Heart right ventricle (tissue), 16 donors: ENCODE results near the gene SLC30A7. TPM values are rescaled to one million over a fixed set of nuclear protein-coding genes. Genes with fewer than 3 reads are reported as not detected.
A peak's percentile ranks its signal among the peaks of the same experiment; 100 is the strongest.

Experiments used
- ATAC-seq, 8 donors: fragments of 200-7000 bp; cut with Tn5 transposase; one replicate each; pipeline ENCODE4 v1.9.1; 2020; ENCODE audit warnings: mild to moderate bottlenecking in 8 of 8, moderate library complexity in 8 of 8, moderate number of reproducible peaks in 1 of 8
- DNase-seq, 2 donors: peaks; one replicate each; pipeline ENCODE4 v3.0.0-alpha.2; 2020
- H3K27ac ChIP-seq, 10 donors: fragments of 200-600 bp; sonication (generic) in 2 of 10; one replicate each; pipeline versions ENCODE4 v1.5.0 to v1.8.0; 2020 to 2022; ENCODE audit warnings: mild to moderate bottlenecking in 3 of 10
- H3K27me3 ChIP-seq, 7 donors: fragments of 200-600 bp; one replicate each; pipeline ENCODE4 v1.8.0; 2021 to 2022; ENCODE audit warnings: mild to moderate bottlenecking in 2 of 7
- H3K36me3 ChIP-seq, 9 donors: fragments of 200-600 bp; sonication (generic) in 1 of 9; one replicate each; pipeline versions ENCODE4 v1.5.0 to v1.8.0; 2020 to 2022; ENCODE audit warnings: mild to moderate bottlenecking in 2 of 9
- H3K4me1 ChIP-seq, 9 donors: fragments of 200-600 bp; sonication (generic) in 1 of 9; one replicate each; pipeline versions ENCODE4 v1.5.0 to v1.8.0; 2020 to 2022; ENCODE audit warnings: mild to moderate bottlenecking in 4 of 9
- H3K4me3 ChIP-seq, 10 donors: fragments of 200-600 bp; sonication (generic) in 2 of 10; one replicate each; pipeline versions ENCODE4 v1.5.0 to v1.8.0; 2020 to 2022; ENCODE audit warnings: mild to moderate bottlenecking in 7 of 10, moderate library complexity in 2 of 10
- H3K9me3 ChIP-seq, 11 donors: fragments of 200-600 bp in 10 of 11; sonication (generic) in 2 of 11; one replicate each; pipeline versions ENCODE4 v1.5.0 to v1.8.0; 2013 to 2022; ENCODE audit warnings: mild to moderate bottlenecking in 2 of 11, control low read depth in 1 of 11, moderate library complexity in 1 of 11
- WGBS, 2 donors: extraction: QIAGEN DNeasy Blood & Tissue Kit; methylation state at CpG; one replicate each; pipeline ENCODE4 v1.1.7; 2013; ENCODE audit warnings: inconsistent platforms in 1 of 2; 5-methylcytosine and 5-hydroxymethylcytosine counted together
- intact Hi-C, 10 donors: fragments of 100-400 bp; cut with DNase I; formaldehyde crosslinking; loops; one replicate each; pipeline versions ENCODE4 v1.11.1 to v1.14.2; 2022
- polyA plus RNA-seq, 2 donors: library from polyadenylated mRNA; stranded (reverse); fragments of 200-250 nt; gene quantifications; one replicate each; pipeline ENCODE4 v1.2.3, GENCODE V29; 2013
- total RNA-seq, 10 donors: library from RNA; stranded (reverse); fragmentation: NEBNext Ultra II Directional in 3 of 10; extraction: Animal tissue kit (Norgen Biotek cat#: 25700) in 3 of 10; gene quantifications; one replicate each; pipeline versions ENCODE4 v1.2.1 to v1.2.4, GENCODE V29; 2021 to 2023
- TF ChIP-seq, protein P1 (sequence below), 9 donors: fragments of 200-600 bp; sonication (generic) in 2 of 9; IDR thresholded peaks; one replicate each; pipeline versions ENCODE4 v1.5.0 to v1.8.0; 2021 to 2022; ENCODE audit warnings: antibody characterized with exemption in 9 of 9, mild to moderate bottlenecking in 5 of 9, moderate library complexity in 1 of 9
- donor health status: Arrhythmogenic right ventricular cardiomyopathy.
- donor health status: ischemic (EF 13 %, LVEDD 7.1; RV severe dilation, severe dysfunction).
- donor health status: healthy with polysubstance abuse.
- donor health status: DM: no; HTN: yes; CAD: no.
- donor health status: DM: no; HTN: no; CAD: no.
- donor health status: ischemic (EF 25% LVEDD 6.9; RV normal size, moderate dysfunction).
- donor health status: ischemic (EF 25% LVEDD 5.7; RV mildly dilated, moderate dysfunction).
- donor health status: healthy.
- donor health status: DM: yes; HTN: yes; CAD: no.
- donor health status: Ischemic cardiomyopathy.
- donor health status: ischemic (EF 35%, LVEDD 5.7; RV mildly dilated, moderate dysfunction).
- donor health status: nonischemic (EF 11% LVEDD 7.7; RV severe dilation, severe dysfunction).
- donor health status: DM: yes; HTN: yes; CAD: no.
- donor health status: PGD.
- donor health status: ischemic (EF 29% LVEDD 5.4; RV normal size, mild dysfunction).
- donor health status: nonischemic (EF 23%, LVEDD 6.1; RV moderate dilation, normal function).

The SLC30A7 gene
- total and polyA plus RNA-seq, 12 donors = 1.7 to 16.2 (median 5.7) TPM

DNA sequence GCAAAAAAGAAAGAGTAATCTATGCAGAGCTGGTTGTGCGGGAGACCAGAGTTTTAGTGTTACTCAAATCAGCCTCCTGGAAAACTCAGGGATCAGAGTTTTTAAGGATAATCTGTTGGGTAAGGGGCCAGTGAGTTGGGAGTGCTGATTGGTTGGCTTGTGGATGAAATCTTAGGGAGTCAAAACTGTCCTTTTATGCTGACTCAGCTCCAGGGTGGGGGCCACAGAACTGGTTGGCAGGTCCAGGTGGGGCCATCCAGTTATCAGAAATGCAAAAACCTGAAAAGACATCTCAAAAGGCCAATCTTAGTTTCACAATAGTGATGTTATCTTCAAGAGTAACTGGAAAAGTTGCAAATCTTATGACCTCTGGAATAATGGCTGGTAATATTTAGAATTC, 4.5 kb upstream of the SLC30A7 start:
- Histone ChIP-seq H3K9me3 (peaks cover 0 to 17% (median 0%) of the 10 kb centered on the region in 11 donors), H3K27me3 (no peaks in the 10 kb centered on the region), H3K4me3 (no peak overlapping the region), H3K4me1 (peaks cover 0 to 19% (median 8%) of the 10 kb centered on the region in 9 donors), H3K27ac (no peak overlapping the region), H3K36me3 (no peaks in the 10 kb centered on the region)
- ATAC-seq (no peak), DNase-seq (no peak)
- intact Hi-C loops = loop anchor here in 3 of 10 donors (10.0 kb wide), 3 partner anchors 537 to 1087 kb away; partner anchors contain the start of genes CDC14A (in 1 of the 3) and DBT (in 1 of the 3)
- TF ChIP-seq, protein P1, sequence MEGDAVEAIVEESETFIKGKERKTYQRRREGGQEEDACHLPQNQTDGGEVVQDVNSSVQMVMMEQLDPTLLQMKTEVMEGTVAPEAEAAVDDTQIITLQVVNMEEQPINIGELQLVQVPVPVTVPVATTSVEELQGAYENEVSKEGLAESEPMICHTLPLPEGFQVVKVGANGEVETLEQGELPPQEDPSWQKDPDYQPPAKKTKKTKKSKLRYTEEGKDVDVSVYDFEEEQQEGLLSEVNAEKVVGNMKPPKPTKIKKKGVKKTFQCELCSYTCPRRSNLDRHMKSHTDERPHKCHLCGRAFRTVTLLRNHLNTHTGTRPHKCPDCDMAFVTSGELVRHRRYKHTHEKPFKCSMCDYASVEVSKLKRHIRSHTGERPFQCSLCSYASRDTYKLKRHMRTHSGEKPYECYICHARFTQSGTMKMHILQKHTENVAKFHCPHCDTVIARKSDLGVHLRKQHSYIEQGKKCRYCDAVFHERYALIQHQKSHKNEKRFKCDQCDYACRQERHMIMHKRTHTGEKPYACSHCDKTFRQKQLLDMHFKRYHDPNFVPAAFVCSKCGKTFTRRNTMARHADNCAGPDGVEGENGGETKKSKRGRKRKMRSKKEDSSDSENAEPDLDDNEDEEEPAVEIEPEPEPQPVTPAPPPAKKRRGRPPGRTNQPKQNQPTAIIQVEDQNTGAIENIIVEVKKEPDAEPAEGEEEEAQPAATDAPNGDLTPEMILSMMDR (IDR thresholded peaks at IDR 0.05) = no peak
- 97 to 100% methylated on average over 1 of the region's 1 CpG for WGBS, 2 donors

DNA sequence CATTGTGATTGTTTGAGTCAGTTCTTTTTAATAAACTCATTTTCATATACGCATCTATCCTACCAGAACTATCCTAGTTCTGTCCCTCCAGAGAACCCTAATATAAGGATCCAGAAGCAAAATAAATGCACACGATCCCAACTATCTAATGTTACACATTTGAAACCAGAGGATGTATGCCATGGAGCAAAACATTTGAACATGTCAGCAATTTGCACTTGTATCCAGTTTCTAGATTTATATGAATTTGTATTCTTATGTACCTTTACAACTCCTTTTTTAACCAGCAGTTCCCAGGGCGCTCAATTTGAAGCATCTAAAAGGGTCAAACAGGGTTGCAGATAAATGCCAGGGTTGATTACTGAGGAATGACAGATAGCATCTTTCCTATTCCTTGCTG, 3.3 kb upstream of the SLC30A7 start:
- no peak overlapping the region for H3K27ac ChIP-seq
- peaks cover 0 to 3% (median 0%) of the 10 kb centered on the region in 9 donors for H3K36me3 ChIP-seq
- DNase-seq (no peak), ATAC-seq (no peak)
- peaks cover 3 to 29% (median 19%) of the 10 kb centered on the region in 9 donors for H3K4me1 ChIP-seq
- peaks cover 0 to 17% (median 0%) of the 10 kb centered on the region in 11 donors for H3K9me3 ChIP-seq
- intact Hi-C loops = loop anchor here in 3 of 10 donors (10.0 kb wide), 3 partner anchors 538 to 1088 kb away; partner anchors contain the start of genes CDC14A (in 1 of the 3) and DBT (in 1 of the 3)
- H3K27me3 ChIP-seq = no peaks in the 10 kb centered on the region
- WGBS, 2 donors = 93 to 95% methylated on average over 3 of the region's 3 CpGs
- TF ChIP-seq, protein P1 (IDR thresholded peaks at IDR 0.05) = no peak
- no peak overlapping the region for H3K4me3 ChIP-seq

DNA sequence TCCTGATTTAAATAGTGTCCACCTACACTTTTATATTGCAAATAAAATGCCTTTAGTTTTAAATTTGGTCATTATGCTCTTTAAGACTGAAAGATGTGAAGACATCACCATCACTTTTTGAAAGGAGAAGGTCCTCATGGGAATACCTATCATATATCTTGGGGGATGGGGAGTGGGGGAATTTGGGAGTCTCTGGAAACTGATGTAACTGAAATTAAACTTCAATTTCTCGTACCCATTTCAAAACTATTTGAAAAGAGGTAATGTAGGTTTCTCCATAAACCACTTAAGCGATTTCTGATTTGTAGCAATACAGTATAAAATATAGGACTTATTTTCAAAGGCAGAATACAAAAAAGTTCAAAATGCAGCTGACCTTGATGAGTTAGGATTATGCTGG, 2.2 kb upstream of the SLC30A7 start:
- no peak for DNase-seq
- H3K36me3 ChIP-seq = peaks cover 0 to 14% (median 0%) of the 10 kb centered on the region in 9 donors
- WGBS, 2 donors = 44 to 48% methylated on average over 2 of the region's 2 CpGs
- peak overlapping the region in 1 of 10 donors; percentile 5 for H3K27ac ChIP-seq
- no peaks in the 10 kb centered on the region for H3K27me3 ChIP-seq
- TF ChIP-seq, protein P1 (IDR thresholded peaks at IDR 0.05) = no peak
- peaks cover 0 to 17% (median 0%) of the 10 kb centered on the region in 11 donors for H3K9me3 ChIP-seq
- intact Hi-C loops = loop anchor here in 3 of 10 donors (10.0 kb wide), 3 partner anchors 539 to 1089 kb away; partner anchors contain the start of genes CDC14A (in 1 of the 3) and DBT (in 1 of the 3)
- H3K4me1 ChIP-seq = peaks cover 3 to 37% (median 22%) of the 10 kb centered on the region in 9 donors
- H3K4me3 ChIP-seq = peak overlapping the region in 8 of 10 donors; percentile 64 to 86 (median 79)
- ATAC-seq = no peak

DNA sequence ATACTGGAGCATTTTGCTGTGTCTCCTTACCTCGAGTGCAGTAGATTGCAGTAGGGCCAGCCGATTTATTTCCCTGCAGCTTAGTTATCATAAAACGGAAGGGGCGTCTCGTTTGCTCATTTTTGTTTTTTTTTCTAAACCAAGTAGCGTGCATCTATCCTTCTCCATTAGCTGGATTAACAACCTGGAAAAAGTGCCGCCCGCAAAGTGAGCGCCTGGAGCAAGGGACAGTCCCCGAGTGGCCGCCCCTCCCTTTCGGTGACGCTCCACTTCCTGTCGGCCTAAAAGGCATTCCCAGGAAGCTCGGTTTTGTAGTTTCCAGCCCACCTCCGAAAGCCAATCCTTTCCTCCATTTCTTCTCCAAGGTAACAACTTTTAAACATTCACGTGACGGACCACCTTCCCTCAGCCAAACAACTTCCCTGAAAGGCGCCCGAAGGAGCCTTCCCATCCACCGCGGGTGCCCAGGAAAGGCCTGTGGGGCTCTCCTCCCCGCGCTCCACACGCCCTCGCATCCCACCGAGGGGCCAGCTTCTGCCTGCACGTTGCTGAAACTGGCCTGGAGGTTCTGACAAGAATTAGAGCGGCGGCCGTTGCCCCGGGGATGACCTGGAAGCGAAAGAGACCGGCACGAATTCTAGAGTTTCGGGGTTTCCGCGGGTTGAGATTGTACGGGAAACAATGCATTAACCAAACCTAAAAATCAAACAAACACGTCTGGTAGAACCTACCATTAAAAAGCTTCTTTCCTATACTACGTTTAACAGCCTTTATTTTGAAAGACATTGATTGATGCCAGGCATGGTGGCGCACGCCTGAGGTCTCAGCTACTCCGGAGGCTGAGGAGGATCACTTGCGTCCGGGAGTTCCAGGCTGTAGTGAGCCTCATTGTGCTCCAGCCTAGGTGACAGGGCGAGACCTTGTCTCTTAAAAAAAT, 1.0 kb upstream of the SLC30A7 start, which contains the start of gene EXTL2:
TSS of gene EXTL2 (minus strand) at position 240 of the 937 bp plus-strand sequence. CDS start 6,085 bp downstream, outside the sequence.
- intact Hi-C loops = loop anchor here in 3 of 10 donors (5.0 to 10.0 kb wide), 4 partner anchors 540 to 1090 kb away; partner anchors contain the start of genes CDC14A (in 1 of the 3), DBT (in 1 of the 3), SASS6 (in 1 of the 3) and TRMT13 (in 1 of the 3)
- Histone ChIP-seq H3K36me3 (peaks cover 0 to 26% (median 6%) of the 10 kb centered on the region in 9 donors), H3K4me3 (peak within 1 kb of the TSS; percentile 62 to 93 (median 79)), H3K27ac (peak within 1 kb of the TSS; percentile 74 to 97 (median 95)), H3K9me3 (peaks cover 0 to 8% (median 0%) of the 10 kb centered on the region in 11 donors), H3K4me1 (peaks cover 3 to 37% (median 22%) of the 10 kb centered on the region in 9 donors), H3K27me3 (no peaks in the 10 kb centered on the region)
- TF ChIP-seq, protein P1 (IDR thresholded peaks at IDR 0.05) = no peak
- peak; percentile 82 to 91 for DNase-seq
- ATAC-seq = peak; percentile 77 to 90 (median 86)
- WGBS, 2 donors = 0 to 1% methylated on average over 47 of the region's 47 CpGs
